Measurements from ENCODE around the gene RAD51B.

RAD51B gene

GRCh38 chr14:68159701-68160633, 340.4 kb downstream of the RAD51B start:
- in situ Hi-C loops (cut with HindIII; ENCODE audit: low sequenced_read_pairs), result no loop called here
- no peak overlapping the region for H3K4me3 ChIP-seq (ENCODE audit: low read depth, low read length)
- no peak for DNase-seq (ENCODE audit: low read depth, low spot score)
- TF ChIP-seq CTCF (IDR thresholded peaks at IDR 0.05; ENCODE audit: low read depth, low read length), result no peak

GRCh38 chr14:68160779-68161546, 341.4 kb downstream of the RAD51B start:
- in situ Hi-C loops (cut with HindIII; ENCODE audit: low sequenced_read_pairs), result no loop called here
- no peak for TF ChIP-seq CTCF (IDR thresholded peaks at IDR 0.05; ENCODE audit: low read depth, low read length)
- H3K4me3 ChIP-seq (ENCODE audit: low read depth, low read length), result no peak overlapping the region
- DNase-seq (ENCODE audit: low read depth, low spot score), result no peak

GRCh38 chr14:68162887-68163286, 343.3 kb downstream of the RAD51B start:
- in situ Hi-C loops (cut with HindIII; ENCODE audit: low sequenced_read_pairs), result no loop called here
- DNase-seq (ENCODE audit: low read depth, low spot score), result no peak
- no peak for TF ChIP-seq CTCF (IDR thresholded peaks at IDR 0.05; ENCODE audit: low read depth, low read length)
- H3K4me3 ChIP-seq (ENCODE audit: low read depth, low read length), result no peak overlapping the region

- no peak for DNase-seq (ENCODE audit: low read depth, low spot score)
- no peak overlapping the region for H3K4me3 ChIP-seq (ENCODE audit: low read depth, low read length)
- in situ Hi-C loops (cut with HindIII; ENCODE audit: low sequenced_read_pairs), result no loop called here
- no peak for TF ChIP-seq CTCF (IDR thresholded peaks at IDR 0.05; ENCODE audit: low read depth, low read length)
Measured at GRCh38 chr14:68164711-68165113, 345.1 kb downstream of the RAD51B start.

GRCh38 chr14:68165274-68165843, 345.8 kb downstream of the RAD51B start:
- in situ Hi-C loops (cut with HindIII; ENCODE audit: low sequenced_read_pairs), result no loop called here
- no peak for TF ChIP-seq CTCF (IDR thresholded peaks at IDR 0.05; ENCODE audit: low read depth, low read length)
- H3K4me3 ChIP-seq (ENCODE audit: low read depth, low read length), result no peak overlapping the region
- no peak for DNase-seq (ENCODE audit: low read depth, low spot score)

- in situ Hi-C loops (cut with HindIII; ENCODE audit: low sequenced_read_pairs), result no loop called here
- no peak for DNase-seq (ENCODE audit: low read depth, low spot score)
- TF ChIP-seq CTCF (IDR thresholded peaks at IDR 0.05; ENCODE audit: low read depth, low read length), result no peak
- no peak overlapping the region for H3K4me3 ChIP-seq (ENCODE audit: low read depth, low read length)
Measured at GRCh38 chr14:68166731-68167382, 347.3 kb downstream of the RAD51B start.
